OCI-LY7 (cell line): ENCODE results near the gene IDI1.

Experiments used
- CTCF ChIP-seq: fragments of 200-600 bp; sonication (generic); conservative IDR thresholded peaks from 2 replicates; pipeline ENCODE4 v1.5.1; 2014; ENCODE audit warnings: mild to moderate bottlenecking, antibody characterized with exemption, low read length, moderate library complexity, mixed read lengths
- EZH2phosphoT487 ChIP-seq: fragments of 200-600 bp; sonication (generic); IDR thresholded peaks from 2 replicates; pipeline ENCODE4 v1.6.1; 2018; ENCODE audit warnings: low read depth, borderline replicate concordance, mild to moderate bottlenecking, mixed run types, antibody characterized with exemption, low read length, moderate library complexity, mixed read lengths

DNA sequence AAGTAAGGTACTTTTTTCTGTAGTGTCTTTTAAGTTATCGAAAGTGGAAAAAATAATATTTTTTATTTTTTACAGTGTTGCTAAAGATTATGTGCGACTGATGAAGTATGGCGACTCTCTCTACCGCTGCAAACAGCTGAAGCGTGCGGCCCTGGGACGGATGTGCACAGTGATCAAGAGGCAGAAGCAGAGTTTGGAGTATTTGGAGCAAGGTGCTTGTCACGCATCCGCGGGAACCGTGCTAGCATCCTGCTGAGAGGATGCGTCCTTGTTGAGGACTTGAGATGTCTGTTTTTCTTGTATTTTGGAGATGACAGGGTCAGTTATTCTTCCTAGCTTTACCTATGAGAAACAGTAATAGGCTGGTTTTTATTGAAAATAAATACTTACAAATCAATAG, 52.9 kb downstream of the IDI1 start:
- TF ChIP-seq CTCF (no peak), EZH2phosphoT487 (no peak)
